KBM-7 (cell line): ENCODE data around the gene CKLF.
A peak's percentile ranks its signal among the peaks of the same experiment; 100 is the strongest.
"Not testable (repeated sequence)": the region's sequence is repeated elsewhere in the genome, so short reads cannot be mapped to it uniquely, and the experiment has no call there.

ENCODE experiments used
- DNase-seq: peaks from one replicate; pipeline ENCODE4 v3.0.0-alpha.2; 2015
- in situ Hi-C: fragments of 300-500 bp; cut with MboI; formaldehyde crosslinking; loops from 2 replicates; pipeline ENCODE4 v1.14.3; 2020; ENCODE audit warnings: low sequenced_read_pairs, low pct_unique_long_range_greater_than_20kb, mixed read lengths

Gene CKLF

DNA sequence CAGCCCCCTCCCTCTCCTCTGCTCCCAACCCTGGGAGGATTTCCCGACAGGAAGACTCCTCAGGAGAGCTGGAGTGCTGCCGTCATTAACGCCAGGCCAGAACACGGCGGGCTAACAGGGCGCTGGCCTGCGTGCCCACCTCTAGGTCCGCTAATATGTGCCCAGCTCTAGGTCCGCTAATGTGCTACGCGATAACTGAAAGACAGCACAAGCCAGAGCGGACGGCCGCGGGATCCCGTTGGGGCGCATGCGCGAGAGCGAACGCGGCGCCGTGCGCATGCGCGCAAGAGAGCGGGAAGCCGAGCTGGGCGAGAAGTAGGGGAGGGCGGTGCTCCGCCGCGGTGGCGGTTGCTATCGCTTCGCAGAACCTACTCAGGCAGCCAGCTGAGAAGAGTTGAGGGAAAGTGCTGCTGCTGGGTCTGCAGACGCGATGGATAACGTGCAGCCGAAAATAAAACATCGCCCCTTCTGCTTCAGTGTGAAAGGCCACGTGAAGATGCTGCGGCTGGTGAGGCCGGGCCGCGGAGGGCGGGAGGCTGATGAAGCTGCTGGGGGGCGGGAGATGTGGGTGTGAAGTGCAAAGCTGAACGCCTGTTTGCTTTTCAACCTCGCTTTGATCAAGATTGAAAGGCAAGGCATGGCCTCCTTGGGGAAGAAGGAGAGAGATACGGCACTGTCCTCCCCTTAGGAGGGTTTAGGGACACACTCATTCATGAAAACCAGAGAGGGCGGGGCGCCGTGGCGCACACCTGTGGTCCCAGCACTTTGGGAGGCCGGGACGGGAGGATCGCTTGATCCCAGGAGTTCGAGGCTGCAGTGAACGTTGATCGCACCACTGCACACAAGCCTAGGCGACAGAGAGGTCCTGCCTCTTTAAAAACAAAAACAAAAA is at the start of gene CKLF:
TSS of gene CKLF (plus strand) at position 291 of the 892 bp plus-strand sequence. CDS start at position 431, 140 bp downstream.
- in situ Hi-C loops, result no loop called here
- peak; percentile 93 for DNase-seq

GRCh38 chr16:66503030-66503429 is 49.3 kb upstream of the CKLF start:
- in situ Hi-C loops, result no loop called here
- DNase-seq, result no peak

DNA sequence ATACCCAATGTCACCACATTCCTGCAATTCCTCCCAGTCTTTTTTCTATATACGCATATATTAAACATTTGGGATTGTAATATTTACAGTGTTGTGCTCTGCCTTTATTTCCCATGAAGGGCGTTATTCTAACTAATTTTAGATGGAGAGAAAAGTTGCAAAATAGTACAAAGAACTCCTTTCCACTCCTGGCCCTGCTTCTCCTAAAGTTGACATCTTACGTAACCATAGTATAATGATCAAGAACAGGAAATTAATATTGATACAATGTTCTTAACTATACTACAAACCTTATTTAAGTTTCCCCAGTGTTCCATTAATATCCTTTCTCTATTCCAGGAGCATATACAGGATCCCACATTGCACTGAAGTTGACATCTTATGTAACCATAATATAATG is 48.8 kb upstream of the CKLF start:
- in situ Hi-C loops, result no loop called here
- no peak for DNase-seq

- in situ Hi-C loops, result no loop called here
- no peak for DNase-seq
These were observed 44.6 kb upstream of the CKLF start for GRCh38 chr16:66507731-66508239.

DNA sequence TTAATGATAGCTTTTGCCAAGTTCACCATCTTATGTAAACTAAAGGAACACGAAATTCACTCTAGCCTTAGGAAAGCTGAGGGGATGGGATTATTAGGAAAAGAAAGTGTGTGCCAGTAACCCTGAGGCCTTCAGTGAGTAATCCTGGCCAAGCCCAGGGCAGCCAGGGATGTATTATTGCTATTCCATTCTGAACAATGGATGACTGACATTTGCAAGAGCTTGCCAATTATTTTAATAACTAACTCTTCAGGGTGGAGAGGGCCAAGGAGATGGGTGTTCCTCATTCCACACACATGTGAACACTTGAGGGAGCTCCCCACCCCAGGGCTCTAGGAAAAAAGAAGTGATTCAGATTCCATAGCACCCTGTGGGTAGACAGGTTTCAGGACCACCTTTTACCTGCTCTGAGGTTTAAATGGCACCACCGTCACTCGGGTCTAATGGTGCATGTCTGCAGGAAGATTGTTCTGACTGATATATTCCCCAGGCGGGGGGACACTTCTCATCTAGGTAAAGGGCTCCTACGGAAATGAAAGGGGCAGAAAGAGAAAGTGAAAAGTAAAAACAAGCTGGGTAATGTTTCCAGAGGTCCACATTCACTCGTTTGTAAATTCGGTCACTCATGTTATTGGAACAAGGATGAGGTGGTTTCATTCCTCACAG is 44.0 kb upstream of the CKLF start:
- in situ Hi-C loops, result no loop called here
- no peak for DNase-seq

DNA sequence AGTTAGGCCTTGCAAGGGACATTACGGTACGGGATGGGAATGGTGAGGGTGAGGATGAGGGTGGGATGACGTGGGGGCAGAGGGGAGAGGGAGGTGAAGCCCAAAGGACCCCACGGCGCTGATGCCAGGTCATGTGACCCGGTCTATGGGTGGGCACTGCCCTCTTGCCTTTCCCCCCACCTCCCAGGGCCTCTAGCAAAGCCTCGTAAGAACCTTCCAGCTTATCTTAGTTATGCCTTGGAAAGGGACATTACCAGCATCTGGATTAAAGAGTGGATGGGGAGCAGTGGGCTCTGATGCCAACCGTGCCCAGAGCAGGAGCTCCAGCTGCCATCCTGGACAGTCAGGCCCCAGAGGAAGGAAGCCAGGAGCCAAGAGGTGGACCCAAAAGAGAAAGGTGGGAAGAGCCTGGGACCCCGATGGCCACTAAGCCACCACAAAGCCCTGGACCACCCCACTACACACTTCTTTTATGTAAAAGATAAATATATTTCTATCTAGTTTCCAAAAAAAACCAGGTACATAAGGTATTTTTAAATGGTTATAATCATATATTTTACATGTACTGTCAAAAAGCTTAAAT is 43.4 kb upstream of the CKLF start:
- in situ Hi-C loops, result no loop called here
- no peak for DNase-seq

GRCh38 chr16:66509576-66509975 is 42.8 kb upstream of the CKLF start:
- in situ Hi-C loops, result no loop called here

DNA sequence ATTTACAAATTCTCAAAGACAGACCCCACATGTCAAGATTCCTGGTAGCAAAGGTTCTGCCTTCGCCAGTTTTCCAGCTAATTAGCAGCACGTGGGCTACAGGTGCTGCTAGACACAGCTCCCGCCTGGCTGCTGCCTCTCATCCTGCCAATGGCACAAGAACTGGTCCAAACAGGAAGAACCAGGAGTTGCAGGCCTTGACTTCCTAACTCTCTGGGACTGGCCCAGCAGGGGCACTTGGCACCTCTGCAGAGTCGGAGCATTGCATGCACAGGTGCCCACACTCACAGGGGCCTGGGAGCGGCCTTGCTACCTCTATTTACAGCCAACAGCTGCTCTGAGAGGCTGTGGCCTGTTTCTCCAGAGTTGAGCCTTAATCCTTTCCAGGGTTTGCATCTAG is 42.1 kb upstream of the CKLF start:
- in situ Hi-C loops, result no loop called here
- no peak for DNase-seq

More at GRCh38 chr16:66509576-66509975, 42.8 kb upstream of the CKLF start:
- no peak for DNase-seq

- in situ Hi-C loops, result no loop called here
- DNase-seq, result no peak
These were observed 41.4 kb upstream of the CKLF start for GRCh38 chr16:66510711-66511601.

- no peak for DNase-seq
- in situ Hi-C loops, result no loop called here
These were observed 40.6 kb upstream of the CKLF start for GRCh38 chr16:66511602-66512271.

- in situ Hi-C loops, result no loop called here
- no peak for DNase-seq
These were observed 39.9 kb upstream of the CKLF start for GRCh38 chr16:66512272-66513110.

DNA sequence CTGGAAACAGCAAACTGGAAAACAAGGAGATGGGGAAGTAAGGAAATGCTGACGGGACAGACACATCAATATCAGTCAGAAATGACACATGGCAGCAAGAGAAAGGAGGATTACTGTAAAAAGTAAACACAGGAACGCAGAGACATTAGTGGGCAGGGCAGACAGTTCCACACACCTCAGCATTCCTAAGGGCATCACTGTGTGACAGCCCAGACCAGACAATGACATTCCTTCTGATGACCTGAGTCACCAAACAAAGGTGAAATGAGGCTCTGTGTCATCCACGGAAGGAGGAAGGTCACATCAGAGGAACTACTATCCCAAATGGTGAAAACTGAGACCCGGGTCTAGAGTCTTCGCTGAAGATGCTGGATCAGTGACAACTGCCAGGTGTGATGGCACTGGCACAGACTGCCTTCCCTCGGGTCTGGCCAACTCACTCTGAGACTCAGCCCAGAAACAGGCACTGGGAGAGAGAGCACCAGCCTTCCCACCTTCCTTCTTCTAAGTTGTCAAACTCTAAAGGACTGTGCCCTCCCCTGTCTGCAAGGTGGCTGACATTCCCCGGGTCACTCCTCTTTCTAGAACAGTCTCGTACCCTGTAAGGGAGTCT is 39.2 kb upstream of the CKLF start:
- in situ Hi-C loops, result no loop called here
- no peak for DNase-seq

DNA sequence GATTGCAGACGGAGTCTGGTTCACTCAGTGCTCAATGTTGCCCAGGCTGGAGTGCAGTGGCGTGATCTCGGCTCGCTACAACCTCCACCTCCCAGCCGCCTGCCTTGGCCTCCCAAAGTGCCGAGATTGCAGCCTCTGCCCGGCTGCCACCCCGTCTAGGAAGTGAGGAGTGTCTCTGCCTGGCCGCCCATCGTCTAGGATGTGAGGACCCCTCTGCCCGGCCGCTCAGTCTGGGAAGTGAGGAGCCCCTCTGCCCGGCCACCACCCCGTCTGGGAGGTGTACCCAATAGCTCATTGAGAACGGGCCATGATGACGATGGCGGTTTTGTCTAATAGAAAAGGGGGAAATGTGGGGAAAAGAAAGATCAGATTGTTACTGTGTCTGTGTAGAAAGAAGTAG is 38.0 kb upstream of the CKLF start:
- in situ Hi-C loops, DNase-seq: not testable (repeated sequence)

- DNase-seq, in situ Hi-C loops: not testable (repeated sequence)
These were observed 37.3 kb upstream of the CKLF start for GRCh38 chr16:66514980-66515595.

GRCh38 chr16:66515596-66516508 is 36.5 kb upstream of the CKLF start:
- peak; percentile 32 for DNase-seq
- in situ Hi-C loops, result no loop called here

DNA sequence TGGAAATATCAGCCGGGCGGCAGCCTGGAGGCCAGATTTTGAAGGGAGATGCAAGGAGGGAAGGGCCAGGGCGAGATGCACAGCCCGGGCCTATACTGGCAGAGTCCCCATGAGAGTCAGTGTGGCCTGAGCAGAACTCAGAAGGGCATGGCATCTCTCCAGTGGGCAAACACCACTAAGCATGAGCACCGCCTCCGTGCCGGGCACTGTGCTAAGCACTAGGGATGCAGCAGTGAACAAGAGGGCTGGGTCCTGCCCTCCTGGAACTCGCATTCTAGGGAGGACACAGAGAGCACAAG is 35.9 kb upstream of the CKLF start:
- in situ Hi-C loops, result no loop called here
- DNase-seq, result no peak
